ENCODE data around the gene CFAP68. TPM values are rescaled to one million over a fixed set of nuclear protein-coding genes. Genes with fewer than 3 reads are reported as not detected.

The CFAP68 gene
- total and polyA plus RNA-seq, 9 of the 15 experiments (the other 6 are each of a cell fraction or from before 2014, with no cell fraction given): 22.8 to 72.3 (median 52.5) TPM

GRCh38 chr11:111841370-111842053, 37.8 kb upstream of the CFAP68 start (continued):
- TF ChIP-seq CC2D1A (IDR thresholded peaks at IDR 0.05): peak; percentile 61; the same call in 1 of the 2 replicates
- no peak for TF ChIP-seq TAF15 (IDR thresholded peaks at IDR 0.05; ENCODE audit: low read depth, low read length)
- TF ChIP-seq, protein P1, sequence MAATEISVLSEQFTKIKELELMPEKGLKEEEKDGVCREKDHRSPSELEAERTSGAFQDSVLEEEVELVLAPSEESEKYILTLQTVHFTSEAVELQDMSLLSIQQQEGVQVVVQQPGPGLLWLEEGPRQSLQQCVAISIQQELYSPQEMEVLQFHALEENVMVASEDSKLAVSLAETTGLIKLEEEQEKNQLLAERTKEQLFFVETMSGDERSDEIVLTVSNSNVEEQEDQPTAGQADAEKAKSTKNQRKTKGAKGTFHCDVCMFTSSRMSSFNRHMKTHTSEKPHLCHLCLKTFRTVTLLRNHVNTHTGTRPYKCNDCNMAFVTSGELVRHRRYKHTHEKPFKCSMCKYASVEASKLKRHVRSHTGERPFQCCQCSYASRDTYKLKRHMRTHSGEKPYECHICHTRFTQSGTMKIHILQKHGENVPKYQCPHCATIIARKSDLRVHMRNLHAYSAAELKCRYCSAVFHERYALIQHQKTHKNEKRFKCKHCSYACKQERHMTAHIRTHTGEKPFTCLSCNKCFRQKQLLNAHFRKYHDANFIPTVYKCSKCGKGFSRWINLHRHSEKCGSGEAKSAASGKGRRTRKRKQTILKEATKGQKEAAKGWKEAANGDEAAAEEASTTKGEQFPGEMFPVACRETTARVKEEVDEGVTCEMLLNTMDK (IDR thresholded peaks at IDR 0.05; ENCODE audit: borderline replicate concordance, insufficient read depth, low read depth, low read length, poor library complexity, severe bottlenecking): peak; percentile 26
- TF ChIP-seq STAT5A (IDR thresholded peaks at IDR 0.05; ENCODE audit: borderline replicate concordance, low read length): no peak
- TF ChIP-seq ARID1B (IDR thresholded peaks at IDR 0.05): 0 out of 2 replicates have a peak, but pooled peaks have one; percentile 32

DNA sequence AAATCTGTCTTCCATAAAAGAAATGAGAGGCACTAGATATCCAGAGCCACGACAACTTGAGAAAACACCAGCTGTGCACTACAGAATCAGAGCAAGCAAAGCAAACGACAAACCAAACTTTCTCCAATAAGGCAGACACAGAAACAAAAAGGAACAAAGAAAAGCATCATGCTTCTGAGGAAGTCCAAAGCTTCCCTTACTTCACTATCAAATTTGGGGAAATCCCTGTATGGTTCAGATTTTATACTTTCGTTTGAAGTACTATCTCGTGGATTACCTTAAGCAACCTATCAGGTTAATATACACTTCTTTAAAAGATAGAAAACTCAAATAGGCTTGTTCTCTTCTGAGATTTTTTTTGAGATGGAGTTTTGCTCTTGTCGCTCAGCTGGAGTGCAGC, 35.7 kb upstream of the CFAP68 start:
- POLR2A ChIA-PET: no interaction called here
- DNase-seq (ENCODE audit: extremely low read depth in 1 of 4, low spot score in 3 of 4) (no peak), FAIRE-seq (no peak), ATAC-seq (no peak)
- intact Hi-C loops (cut with micrococcal nuclease): no loop called here
- 67% methylated on average over 5 of the region's 5 CpGs for WGBS (ENCODE audit: insufficient coverage, low coverage, missing lambda C conversion rate)
- no peaks in the 10 kb centered on the region for H3K27me3 ChIP-seq (ENCODE audit: control insufficient read depth in 2 of 2, insufficient read depth in 2 of 2, low read length in 2 of 2)
- BruUV-seq (replicated peaks): no TSS peak
- H3K36me3 ChIP-seq (ENCODE audit: control insufficient read depth, insufficient read depth, low read length): peaks cover 37% of the 10 kb centered on the region
- no peak overlapping the region for H2AFZ ChIP-seq (ENCODE audit: low read depth, low read length)
- no peaks in the 10 kb centered on the region for H3K79me2 ChIP-seq (ENCODE audit: control insufficient read depth, insufficient read depth, low read length)
- H3K4me3 ChIP-seq: no peak overlapping the region
- no peak overlapping the region for H3K4me2 ChIP-seq (ENCODE audit: insufficient read depth, low read length)
- no peak overlapping the region for H3K27ac ChIP-seq (ENCODE audit: extremely low read depth, low read depth, low read length)
- peaks cover 0 to 3% of the 10 kb centered on the region in 2 experiments; a peak in 2 of 5 replicates for H3K4me1 ChIP-seq (replicated peaks in 1 of 2; ENCODE audit: control insufficient read depth in 2 of 2, insufficient read depth in 2 of 2, low read length in 2 of 2)
- no peak overlapping the region for H3K9ac ChIP-seq (ENCODE audit: insufficient read depth in 1 of 2, low read depth in 2 of 2, low read length in 2 of 2)
- in situ Hi-C loops (cut with MboI): loop anchor here (5.0 to 10.0 kb wide), 2 partner anchors 241 to 389 kb away; partner anchors contain the start of gene SIK2
- H3K9me1 ChIP-seq (ENCODE audit: control insufficient read depth, insufficient read depth, low read length): no peaks in the 10 kb centered on the region
- CTCF ChIA-PET (ENCODE audit: low intra/inter-chr PET ratio): no interaction called here
- H3K9me3 ChIP-seq (replicated peaks; ENCODE audit: control insufficient read depth, insufficient read depth, low read depth, low read length): no peaks in the 10 kb centered on the region
- no peaks in the 10 kb centered on the region for H4K20me1 ChIP-seq (replicated peaks; ENCODE audit: control insufficient read depth, insufficient read depth, low read length)
- TF ChIP-seq, protein P2, sequence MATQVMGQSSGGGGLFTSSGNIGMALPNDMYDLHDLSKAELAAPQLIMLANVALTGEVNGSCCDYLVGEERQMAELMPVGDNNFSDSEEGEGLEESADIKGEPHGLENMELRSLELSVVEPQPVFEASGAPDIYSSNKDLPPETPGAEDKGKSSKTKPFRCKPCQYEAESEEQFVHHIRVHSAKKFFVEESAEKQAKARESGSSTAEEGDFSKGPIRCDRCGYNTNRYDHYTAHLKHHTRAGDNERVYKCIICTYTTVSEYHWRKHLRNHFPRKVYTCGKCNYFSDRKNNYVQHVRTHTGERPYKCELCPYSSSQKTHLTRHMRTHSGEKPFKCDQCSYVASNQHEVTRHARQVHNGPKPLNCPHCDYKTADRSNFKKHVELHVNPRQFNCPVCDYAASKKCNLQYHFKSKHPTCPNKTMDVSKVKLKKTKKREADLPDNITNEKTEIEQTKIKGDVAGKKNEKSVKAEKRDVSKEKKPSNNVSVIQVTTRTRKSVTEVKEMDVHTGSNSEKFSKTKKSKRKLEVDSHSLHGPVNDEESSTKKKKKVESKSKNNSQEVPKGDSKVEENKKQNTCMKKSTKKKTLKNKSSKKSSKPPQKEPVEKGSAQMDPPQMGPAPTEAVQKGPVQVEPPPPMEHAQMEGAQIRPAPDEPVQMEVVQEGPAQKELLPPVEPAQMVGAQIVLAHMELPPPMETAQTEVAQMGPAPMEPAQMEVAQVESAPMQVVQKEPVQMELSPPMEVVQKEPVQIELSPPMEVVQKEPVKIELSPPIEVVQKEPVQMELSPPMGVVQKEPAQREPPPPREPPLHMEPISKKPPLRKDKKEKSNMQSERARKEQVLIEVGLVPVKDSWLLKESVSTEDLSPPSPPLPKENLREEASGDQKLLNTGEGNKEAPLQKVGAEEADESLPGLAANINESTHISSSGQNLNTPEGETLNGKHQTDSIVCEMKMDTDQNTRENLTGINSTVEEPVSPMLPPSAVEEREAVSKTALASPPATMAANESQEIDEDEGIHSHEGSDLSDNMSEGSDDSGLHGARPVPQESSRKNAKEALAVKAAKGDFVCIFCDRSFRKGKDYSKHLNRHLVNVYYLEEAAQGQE (IDR thresholded peaks at IDR 0.05; ENCODE audit: borderline replicate concordance): no peak
- TF ChIP-seq, protein P2 (CRISPR knock-in tag; IDR thresholded peaks at IDR 0.05; ENCODE audit: low read depth): no peak
